SK-N-SH (cell line): ENCODE data around the gene EPGN. TPM values are rescaled to one million over a fixed set of nuclear protein-coding genes. Genes with fewer than 3 reads are reported as not detected.

Experiments used
- CTCF ChIA-PET: fragments of 300-600, 350-600 bp; formaldehyde crosslinking; extraction: SDS; loops from one replicate; lab custom pipeline; 2021; lab: Yijun Ruan, JAX
- POLR2A ChIA-PET: fragments of 350-600 bp; sonication (Branson Sonifier 250); formaldehyde crosslinking; extraction: SDS; loops from one replicate; lab custom pipeline; 2020; ENCODE audit warnings: antibody characterized with exemption, inconsistent platforms; lab: Yijun Ruan, JAX
- DNase-seq: peaks from one replicate; pipeline ENCODE4 v3.0.0; 2012
- H2AFZ ChIP-seq: fragments of 200-600 bp; sonication (generic); 2 replicates; pipeline ENCODE4 v1.8.1; 2016; ENCODE audit warnings: antibody characterized with exemption, mild to moderate bottlenecking, low read depth
- H3F3A ChIP-seq: fragments of 200-600 bp; sonication (generic); replicated peaks from 2 replicates; pipeline ENCODE3; 2016; ENCODE audit warnings: antibody characterized with exemption, mild to moderate bottlenecking; ENCODE audit not compliant: insufficient read depth
- H3K27ac ChIP-seq, 2 experiments: fragments of 200-500 bp in 1 of 2; fragments of 200-600 bp in 1 of 2; sonication (Bioruptor generic) in 1 of 2; sonication (generic), shearing (Covaris generic) in 1 of 2; 2 replicates each; pipeline versions ENCODE4 v1.5.1 to v1.6.1; 2014 to 2016; ENCODE audit warnings: low read depth in 2 of 2, inconsistent platforms in 1 of 2, low read length in 1 of 2, mild to moderate bottlenecking in 1 of 2, mixed read lengths in 1 of 2
- H3K27me3 ChIP-seq: fragments of 200-600 bp; sonication (generic), shearing (Covaris generic); 2 replicates; pipeline ENCODE4 v1.6.1; 2016; ENCODE audit warnings: mixed run types; ENCODE audit not compliant: insufficient read depth
- H3K36me3 ChIP-seq, 2 experiments: fragments of 200-500 bp in 1 of 2; fragments of 200-600 bp in 1 of 2; sonication (Bioruptor generic) in 1 of 2; sonication (generic) in 1 of 2; replicated peaks in 1 of 2; 2 replicates each; pipeline versions ENCODE3 to v1.5.1; 2014 to 2016; ENCODE audit warnings: low read length in 1 of 2, mild to moderate bottlenecking in 1 of 2; ENCODE audit not compliant: insufficient read depth in 2 of 2, control insufficient read depth in 1 of 2
- H3K4me1 ChIP-seq, 2 experiments: fragments of 200-500 bp in 1 of 2; fragments of 200-600 bp in 1 of 2; sonication (Bioruptor generic) in 1 of 2; sonication (generic), shearing (Covaris generic) in 1 of 2; 2 replicates each; pipeline versions ENCODE4 v1.5.1 to v1.6.1; 2014 to 2016; ENCODE audit warnings: low read depth in 1 of 2, low read length in 1 of 2, mixed run types in 1 of 2; ENCODE audit not compliant: insufficient read depth in 2 of 2, control insufficient read depth in 1 of 2
- H3K4me2 ChIP-seq: fragments of 200-600 bp; sonication (generic), shearing (Covaris generic); 2 replicates; pipeline ENCODE4 v1.6.1; 2017; ENCODE audit warnings: mixed run types
- H3K4me3 ChIP-seq, 2 experiments: fragments of 200-500 bp in 1 of 2; fragments of 200-600 bp in 1 of 2; sonication (Bioruptor generic) in 1 of 2; sonication (generic), shearing (Covaris generic) in 1 of 2; 2 replicates each; pipeline versions ENCODE4 v1.5.1 to v1.8.1; 2014 to 2016; ENCODE audit warnings: low read depth in 2 of 2, inconsistent platforms in 1 of 2, low read length in 1 of 2, mild to moderate bottlenecking in 1 of 2, mixed read lengths in 1 of 2, moderate library complexity in 1 of 2
- H3K79me2 ChIP-seq: fragments of 200-600 bp; sonication (generic); 2 replicates; pipeline ENCODE4 v1.8.1; 2017; ENCODE audit warnings: mild to moderate bottlenecking; ENCODE audit not compliant: insufficient read depth
- H3K9ac ChIP-seq: fragments of 200-600 bp; sonication (generic); 2 replicates; pipeline ENCODE4 v1.6.1; 2017; ENCODE audit warnings: mixed run types
- H3K9me2 ChIP-seq: fragments of 200-600 bp; sonication (generic); 2 replicates; pipeline ENCODE4 v1.6.1; 2017; ENCODE audit warnings: mixed run types
- H3K9me3 ChIP-seq: fragments of 200-600 bp; sonication (generic); 2 replicates; pipeline ENCODE4 v1.6.1; 2017; ENCODE audit warnings: mixed run types, mild to moderate bottlenecking, moderate library complexity
- H4K20me1 ChIP-seq: fragments of 200-600 bp; sonication (generic); 2 replicates; pipeline ENCODE4 v1.6.1; 2017; ENCODE audit warnings: mild to moderate bottlenecking, mixed run types; ENCODE audit not compliant: insufficient read depth
- CHD2 ChIP-seq: fragments of 150-350 bp; IDR thresholded peaks from 2 replicates; pipeline ENCODE4 v1.6.1; 2018; ENCODE audit warnings: low read length; ENCODE audit not compliant: partially characterized antibody
- ELF1 ChIP-seq: IDR thresholded peaks from 2 replicates; pipeline ENCODE4 v1.4.0; 2012
- FOSL2 ChIP-seq: IDR thresholded peaks from 2 replicates; pipeline ENCODE4 v1.4.0; 2012; ENCODE audit warnings: low read depth, mild to moderate bottlenecking, moderate library complexity, borderline replicate concordance
- FOXJ3 ChIP-seq: sonication (generic); formaldehyde crosslinking; IDR thresholded peaks from 2 replicates; pipeline ENCODE4 v1.5.1; 2020; ENCODE audit warnings: mild to moderate bottlenecking, missing genetic modification reagents
- GABPA ChIP-seq: IDR thresholded peaks from 2 replicates; pipeline ENCODE4 v1.4.0; 2012; ENCODE audit warnings: low read depth, mild to moderate bottlenecking
- GATA2 ChIP-seq: sonication (generic); formaldehyde crosslinking; IDR thresholded peaks from 2 replicates; pipeline ENCODE4 v1.5.0; 2020; ENCODE audit warnings: mild to moderate bottlenecking, missing genetic modification reagents
- MEF2A ChIP-seq: IDR thresholded peaks from 2 replicates; pipeline ENCODE4 v1.4.0; 2012; ENCODE audit warnings: low read depth, borderline replicate concordance
- NFIC ChIP-seq: IDR thresholded peaks from 2 replicates; pipeline ENCODE4 v1.4.0; 2012; ENCODE audit warnings: borderline replicate concordance
- RAD21 ChIP-seq: IDR thresholded peaks from 2 replicates; pipeline ENCODE4 v1.6.1; 2012; ENCODE audit warnings: mild to moderate bottlenecking, low read length
- RCOR1 ChIP-seq: fragments of 150-350 bp; IDR thresholded peaks from 2 replicates; pipeline ENCODE4 v1.6.1; 2017; ENCODE audit warnings: antibody characterized with exemption, low read length
- SMC3 ChIP-seq: IDR thresholded peaks from 2 replicates; pipeline ENCODE4 v1.6.1; 2012; ENCODE audit warnings: low read depth, low read length, improper control_type of control experiment
- TAF1 ChIP-seq: IDR thresholded peaks from 2 replicates; pipeline ENCODE4 v1.6.1; 2012; ENCODE audit warnings: low read depth, mild to moderate bottlenecking, low read length, moderate library complexity, borderline replicate concordance
- YY1 ChIP-seq: IDR thresholded peaks from 2 replicates; pipeline ENCODE4 v1.4.0; 2012; ENCODE audit warnings: low read depth, mild to moderate bottlenecking
- WGBS: methylation state at CpG from one replicate; pipeline ENCODE4 v1.1.6; 2017; ENCODE audit warnings: low lambda C conversion rate; 5-methylcytosine and 5-hydroxymethylcytosine counted together
- polyA plus RNA-seq, 3 experiments: library from polyadenylated mRNA; depleted of rRNA; stranded (reverse); fragments of >200 nt; gene quantifications; 2 replicates each; pipeline ENCODE4 v1.2.3, GENCODE V29; 2012
- TF ChIP-seq, protein P1 (sequence below): IDR thresholded peaks from 2 replicates; pipeline ENCODE4 v1.6.1; 2012; ENCODE audit warnings: mild to moderate bottlenecking, low read depth, low read length, moderate library complexity
- TF ChIP-seq, protein P2 (sequence below): IDR thresholded peaks from 2 replicates; pipeline ENCODE4 v1.4.0; 2012; ENCODE audit warnings: low read depth, borderline replicate concordance
- TF ChIP-seq, protein P3 (sequence below): IDR thresholded peaks from 2 replicates; pipeline ENCODE4 v1.4.0; 2012; ENCODE audit warnings: low read depth
- TF ChIP-seq, protein P4 (sequence below): fragments of 150-350 bp; IDR thresholded peaks from 2 replicates; pipeline ENCODE4 v1.6.1; 2017; ENCODE audit warnings: antibody characterized with exemption, low read length, low read depth, borderline replicate concordance
- TF ChIP-seq, protein P5 (sequence below): IDR thresholded peaks from 2 replicates; pipeline ENCODE4 v1.4.0; 2012; ENCODE audit warnings: low read depth, borderline replicate concordance

Gene EPGN
- polyA plus RNA-seq, 1 of the 3 experiments (the other 2 are of a cell fraction): 0.23 TPM

DNA sequence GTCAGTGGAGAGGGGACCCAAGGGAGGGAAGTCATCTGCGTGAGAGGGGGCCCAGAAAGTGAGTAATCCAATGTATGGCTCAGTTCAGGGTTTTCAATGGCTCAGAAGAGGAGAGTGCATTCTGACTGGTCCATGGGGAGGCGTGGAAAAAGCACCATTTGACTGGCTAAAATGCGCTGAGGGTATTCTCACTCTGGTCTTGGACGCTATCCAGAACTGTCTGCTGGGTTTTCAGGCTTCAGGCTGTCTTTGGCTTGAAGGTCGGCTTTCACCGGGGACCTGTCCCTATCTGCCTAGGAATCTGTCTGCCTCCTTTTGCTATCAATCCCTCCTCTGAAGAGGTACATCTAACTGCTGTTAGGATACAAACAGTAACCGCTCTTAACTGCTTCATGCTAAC is 26.4 kb downstream of the EPGN start:
- Histone ChIP-seq H2AFZ (no peak overlapping the region), H3K4me3 (no peak overlapping the region), H3K27ac (no peak overlapping the region), H3K79me2 (no peaks in the 10 kb centered on the region), H3K9ac (no peak overlapping the region), H3K27me3 (peaks cover 19% of the 10 kb centered on the region; the same call in 1 of the 2 replicates), H3F3A (no peaks in the 10 kb centered on the region), H3K36me3 (no peaks in the 10 kb centered on the region), H3K4me2 (no peak overlapping the region), H3K4me1 (no peaks in the 10 kb centered on the region), H3K9me2 (no peaks in the 10 kb centered on the region), H4K20me1 (no peaks in the 10 kb centered on the region), H3K9me3 (0 out of 2 replicates have a peak, but pooled peaks cover 5% of the 10 kb centered on the region)
- no peak for DNase-seq
- 2% methylated on average over 5 of the region's 7 CpGs for WGBS
- POLR2A ChIA-PET: no interaction called here
- TF ChIP-seq, protein P1, sequence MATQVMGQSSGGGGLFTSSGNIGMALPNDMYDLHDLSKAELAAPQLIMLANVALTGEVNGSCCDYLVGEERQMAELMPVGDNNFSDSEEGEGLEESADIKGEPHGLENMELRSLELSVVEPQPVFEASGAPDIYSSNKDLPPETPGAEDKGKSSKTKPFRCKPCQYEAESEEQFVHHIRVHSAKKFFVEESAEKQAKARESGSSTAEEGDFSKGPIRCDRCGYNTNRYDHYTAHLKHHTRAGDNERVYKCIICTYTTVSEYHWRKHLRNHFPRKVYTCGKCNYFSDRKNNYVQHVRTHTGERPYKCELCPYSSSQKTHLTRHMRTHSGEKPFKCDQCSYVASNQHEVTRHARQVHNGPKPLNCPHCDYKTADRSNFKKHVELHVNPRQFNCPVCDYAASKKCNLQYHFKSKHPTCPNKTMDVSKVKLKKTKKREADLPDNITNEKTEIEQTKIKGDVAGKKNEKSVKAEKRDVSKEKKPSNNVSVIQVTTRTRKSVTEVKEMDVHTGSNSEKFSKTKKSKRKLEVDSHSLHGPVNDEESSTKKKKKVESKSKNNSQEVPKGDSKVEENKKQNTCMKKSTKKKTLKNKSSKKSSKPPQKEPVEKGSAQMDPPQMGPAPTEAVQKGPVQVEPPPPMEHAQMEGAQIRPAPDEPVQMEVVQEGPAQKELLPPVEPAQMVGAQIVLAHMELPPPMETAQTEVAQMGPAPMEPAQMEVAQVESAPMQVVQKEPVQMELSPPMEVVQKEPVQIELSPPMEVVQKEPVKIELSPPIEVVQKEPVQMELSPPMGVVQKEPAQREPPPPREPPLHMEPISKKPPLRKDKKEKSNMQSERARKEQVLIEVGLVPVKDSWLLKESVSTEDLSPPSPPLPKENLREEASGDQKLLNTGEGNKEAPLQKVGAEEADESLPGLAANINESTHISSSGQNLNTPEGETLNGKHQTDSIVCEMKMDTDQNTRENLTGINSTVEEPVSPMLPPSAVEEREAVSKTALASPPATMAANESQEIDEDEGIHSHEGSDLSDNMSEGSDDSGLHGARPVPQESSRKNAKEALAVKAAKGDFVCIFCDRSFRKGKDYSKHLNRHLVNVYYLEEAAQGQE: no peak
- TF ChIP-seq, protein P2, sequence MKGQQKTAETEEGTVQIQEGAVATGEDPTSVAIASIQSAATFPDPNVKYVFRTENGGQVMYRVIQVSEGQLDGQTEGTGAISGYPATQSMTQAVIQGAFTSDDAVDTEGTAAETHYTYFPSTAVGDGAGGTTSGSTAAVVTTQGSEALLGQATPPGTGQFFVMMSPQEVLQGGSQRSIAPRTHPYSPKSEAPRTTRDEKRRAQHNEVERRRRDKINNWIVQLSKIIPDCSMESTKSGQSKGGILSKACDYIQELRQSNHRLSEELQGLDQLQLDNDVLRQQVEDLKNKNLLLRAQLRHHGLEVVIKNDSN: no peak
- no peak for TF ChIP-seq RAD21
- TF ChIP-seq, protein P3, sequence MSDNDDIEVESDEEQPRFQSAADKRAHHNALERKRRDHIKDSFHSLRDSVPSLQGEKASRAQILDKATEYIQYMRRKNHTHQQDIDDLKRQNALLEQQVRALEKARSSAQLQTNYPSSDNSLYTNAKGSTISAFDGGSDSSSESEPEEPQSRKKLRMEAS: no peak
- TF ChIP-seq RCOR1: no peak
- no peak for TF ChIP-seq GABPA
- TF ChIP-seq FOSL2: no peak
- no peak for TF ChIP-seq ELF1
- no peak for TF ChIP-seq GATA2 (CRISPR knock-in tag)
- no peak for TF ChIP-seq SMC3
- no peak for TF ChIP-seq NFIC
- TF ChIP-seq, protein P4, sequence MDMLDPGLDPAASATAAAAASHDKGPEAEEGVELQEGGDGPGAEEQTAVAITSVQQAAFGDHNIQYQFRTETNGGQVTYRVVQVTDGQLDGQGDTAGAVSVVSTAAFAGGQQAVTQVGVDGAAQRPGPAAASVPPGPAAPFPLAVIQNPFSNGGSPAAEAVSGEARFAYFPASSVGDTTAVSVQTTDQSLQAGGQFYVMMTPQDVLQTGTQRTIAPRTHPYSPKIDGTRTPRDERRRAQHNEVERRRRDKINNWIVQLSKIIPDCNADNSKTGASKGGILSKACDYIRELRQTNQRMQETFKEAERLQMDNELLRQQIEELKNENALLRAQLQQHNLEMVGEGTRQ: no peak
- no peak for TF ChIP-seq TAF1
- TF ChIP-seq MEF2A: no peak
- TF ChIP-seq, protein P5, sequence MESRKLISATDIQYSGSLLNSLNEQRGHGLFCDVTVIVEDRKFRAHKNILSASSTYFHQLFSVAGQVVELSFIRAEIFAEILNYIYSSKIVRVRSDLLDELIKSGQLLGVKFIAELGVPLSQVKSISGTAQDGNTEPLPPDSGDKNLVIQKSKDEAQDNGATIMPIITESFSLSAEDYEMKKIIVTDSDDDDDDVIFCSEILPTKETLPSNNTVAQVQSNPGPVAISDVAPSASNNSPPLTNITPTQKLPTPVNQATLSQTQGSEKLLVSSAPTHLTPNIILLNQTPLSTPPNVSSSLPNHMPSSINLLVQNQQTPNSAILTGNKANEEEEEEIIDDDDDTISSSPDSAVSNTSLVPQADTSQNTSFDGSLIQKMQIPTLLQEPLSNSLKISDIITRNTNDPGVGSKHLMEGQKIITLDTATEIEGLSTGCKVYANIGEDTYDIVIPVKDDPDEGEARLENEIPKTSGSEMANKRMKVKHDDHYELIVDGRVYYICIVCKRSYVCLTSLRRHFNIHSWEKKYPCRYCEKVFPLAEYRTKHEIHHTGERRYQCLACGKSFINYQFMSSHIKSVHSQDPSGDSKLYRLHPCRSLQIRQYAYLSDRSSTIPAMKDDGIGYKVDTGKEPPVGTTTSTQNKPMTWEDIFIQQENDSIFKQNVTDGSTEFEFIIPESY: no peak
- TF ChIP-seq FOXJ3 (CRISPR knock-in tag): no peak
- no peak for TF ChIP-seq CHD2
- TF ChIP-seq YY1: no peak
- CTCF ChIA-PET: interaction anchor here (1.3 kb wide), 2 partner anchors 24 to 26 kb away, joined by 3 read pairs; no protein-coding TSS in a partner anchor
